ENCODE measurements around the gene MAP1LC3B.

Gene MAP1LC3B

DNA sequence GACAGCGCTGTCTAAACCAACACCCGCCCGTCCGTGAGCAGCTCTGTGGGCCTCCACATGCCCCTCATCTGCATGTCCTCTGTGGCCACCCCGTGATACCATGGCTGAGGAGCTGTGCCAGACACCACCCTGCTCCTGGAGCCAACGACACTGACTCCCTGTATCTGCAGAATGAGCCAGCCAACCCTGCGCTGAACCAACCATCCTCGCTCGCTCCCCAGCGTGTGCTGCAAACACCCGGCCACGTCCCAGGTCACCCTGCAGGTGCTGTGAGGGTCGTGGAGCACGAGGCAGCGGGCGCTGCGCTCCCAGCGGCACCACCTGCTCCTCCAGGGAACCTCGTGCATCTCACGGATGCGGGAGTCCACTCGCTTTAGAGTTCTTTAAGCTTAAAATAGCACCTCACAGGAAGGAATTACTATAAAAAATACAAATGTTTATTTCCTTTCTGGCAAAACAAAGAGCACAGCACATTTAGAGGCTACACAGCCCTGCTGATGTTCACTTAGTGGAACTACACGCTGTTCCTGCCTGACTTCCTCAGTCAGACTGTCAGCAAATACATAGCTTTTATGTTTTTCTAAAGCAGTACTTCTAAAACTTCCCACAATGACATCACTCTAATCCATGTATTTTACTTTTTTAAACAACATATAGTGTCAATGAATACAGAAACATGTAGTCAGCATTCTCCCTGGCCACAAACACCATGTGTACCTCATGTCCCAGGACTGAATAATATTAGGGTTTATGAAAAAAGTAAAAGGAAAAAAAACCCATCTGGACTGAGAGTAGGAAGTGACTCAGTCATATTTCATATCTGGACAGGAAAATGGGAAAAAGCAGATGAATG is 43.5 kb downstream of the MAP1LC3B start:
- no peak for DNase-seq

DNA sequence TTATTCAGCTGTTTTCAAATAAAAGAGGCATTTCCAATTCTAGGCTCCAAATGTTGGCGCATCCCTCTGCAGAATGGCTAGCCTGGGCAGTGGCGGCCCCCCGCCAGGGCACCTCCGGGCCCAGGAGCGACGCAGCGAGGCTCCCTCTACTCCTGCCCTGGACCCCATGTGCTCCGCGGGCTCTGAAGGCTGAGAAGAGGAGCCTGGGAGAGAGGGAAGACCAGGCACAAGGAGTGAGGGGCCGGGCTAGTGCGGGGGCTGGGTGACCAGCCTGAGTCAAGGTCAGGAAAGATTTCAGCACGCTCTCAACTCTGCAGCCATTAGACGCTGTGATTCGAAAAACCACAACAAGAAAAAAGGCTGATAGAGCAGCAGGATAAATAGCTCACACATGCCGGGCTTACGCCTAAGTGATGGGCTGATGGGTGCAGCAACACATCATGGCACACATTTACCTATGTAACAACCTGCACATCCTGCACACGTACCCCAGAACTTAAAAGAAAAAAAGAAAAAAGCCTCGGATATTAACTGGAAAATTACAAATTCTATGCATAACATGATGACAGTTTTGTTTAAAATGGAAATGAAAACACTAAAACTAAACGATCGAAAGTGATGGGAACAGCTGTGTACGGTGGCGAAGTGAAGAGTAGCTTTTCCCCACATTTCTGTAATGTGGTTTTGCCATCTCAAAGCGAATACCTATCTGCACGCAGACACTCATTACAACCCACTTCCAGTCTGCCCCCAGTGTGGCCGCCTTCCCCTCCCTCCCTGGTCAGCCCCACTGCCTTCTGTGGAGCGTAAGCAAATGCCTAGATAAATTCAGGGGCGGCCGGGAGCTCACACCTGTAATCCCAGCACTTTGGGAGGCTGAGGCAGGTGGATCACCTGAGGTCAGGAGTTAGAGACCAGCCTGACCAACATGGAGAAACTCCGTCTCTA is 44.4 kb downstream of the MAP1LC3B start:
- no peak for DNase-seq

DNA sequence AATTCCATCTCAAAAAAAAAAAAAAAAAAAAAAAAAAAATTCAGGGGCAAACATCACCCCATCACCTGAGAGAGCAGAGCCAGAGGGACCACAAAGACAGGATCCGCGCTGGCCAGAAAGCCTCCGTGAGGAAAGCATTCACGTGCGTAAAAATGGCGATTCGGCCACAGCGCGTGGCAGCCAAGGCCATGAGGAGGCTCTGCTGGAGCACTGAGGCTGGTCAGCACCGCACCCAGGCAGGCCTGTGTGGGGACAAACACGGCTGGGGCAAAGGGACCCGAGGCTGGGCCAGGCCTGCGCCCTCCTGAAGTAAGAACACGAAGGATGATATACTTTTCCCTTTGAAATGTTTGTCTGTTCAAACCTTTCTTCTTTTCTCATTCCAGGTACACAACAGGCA is 45.2 kb downstream of the MAP1LC3B start:
- DNase-seq, result no peak

DNA sequence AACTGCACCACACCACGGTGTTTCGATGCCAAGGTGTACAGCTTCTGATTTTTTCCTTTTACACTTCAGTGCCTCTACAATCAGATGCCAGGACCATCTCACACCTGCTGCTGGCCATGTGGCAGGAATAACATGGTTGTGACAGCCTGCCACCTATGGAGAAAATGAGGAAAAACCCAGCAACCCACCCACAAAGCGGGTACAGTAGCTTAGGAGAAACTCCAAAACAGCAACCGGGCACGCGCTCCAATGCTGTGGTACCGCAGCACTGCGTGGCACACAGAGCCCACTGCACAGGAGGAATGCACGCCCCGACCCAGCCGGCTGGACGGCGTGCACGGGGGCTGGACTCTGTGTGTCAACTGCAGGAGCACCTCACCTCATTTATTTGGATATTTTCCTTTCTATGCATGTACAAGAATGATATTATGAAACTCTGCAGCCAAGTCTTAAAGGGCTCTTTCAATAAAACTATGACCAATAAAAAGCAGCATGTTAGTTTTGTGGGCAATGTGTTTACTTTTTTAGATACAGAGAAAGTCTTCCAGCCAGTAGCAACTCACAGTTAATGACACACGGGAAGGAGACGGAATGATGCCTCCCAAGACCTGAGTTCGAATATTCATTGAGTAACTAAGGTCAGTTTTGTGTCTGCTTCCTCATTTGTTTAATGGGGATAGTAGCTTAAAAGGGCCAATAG is 45.9 kb downstream of the MAP1LC3B start:
- no peak for DNase-seq

DNA sequence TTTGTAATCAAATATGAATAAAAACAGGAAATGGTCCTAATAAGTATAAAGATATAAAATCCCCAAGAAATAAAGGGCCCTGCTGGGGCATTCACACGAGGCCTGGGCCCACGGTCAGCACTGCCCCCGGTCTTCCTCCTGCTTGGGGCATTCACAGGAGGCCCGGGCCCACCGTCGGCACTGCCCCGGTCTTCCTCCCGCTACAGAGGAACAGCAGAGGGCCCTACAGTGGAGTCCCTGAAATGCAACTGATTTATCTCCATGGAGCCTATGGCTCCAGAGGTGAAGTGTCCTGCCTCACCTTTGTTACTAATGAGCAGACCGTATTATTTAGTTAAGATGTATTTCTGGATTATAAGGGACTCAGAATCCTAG is 46.5 kb downstream of the MAP1LC3B start:
- DNase-seq, result no peak

DNA sequence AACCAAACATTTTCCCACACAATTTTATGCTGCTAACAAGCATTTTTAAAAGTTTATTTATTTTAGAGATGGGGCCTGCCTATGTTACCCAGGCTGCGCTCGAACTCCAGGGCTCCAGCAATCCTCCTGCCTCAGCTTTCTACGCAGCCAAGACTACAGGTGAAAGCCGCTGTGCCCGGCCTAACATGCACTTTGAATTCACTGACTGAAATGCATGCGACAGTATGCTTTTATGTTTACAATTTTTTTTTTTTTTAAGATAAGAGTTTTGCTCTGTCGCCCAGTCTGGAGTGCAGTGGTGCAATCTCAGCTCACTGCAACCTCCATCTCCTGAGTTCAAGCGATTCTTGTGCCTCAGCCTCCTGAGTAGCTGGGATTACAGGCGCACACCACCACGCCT is 47.8 kb downstream of the MAP1LC3B start:
- no peak for DNase-seq

DNA sequence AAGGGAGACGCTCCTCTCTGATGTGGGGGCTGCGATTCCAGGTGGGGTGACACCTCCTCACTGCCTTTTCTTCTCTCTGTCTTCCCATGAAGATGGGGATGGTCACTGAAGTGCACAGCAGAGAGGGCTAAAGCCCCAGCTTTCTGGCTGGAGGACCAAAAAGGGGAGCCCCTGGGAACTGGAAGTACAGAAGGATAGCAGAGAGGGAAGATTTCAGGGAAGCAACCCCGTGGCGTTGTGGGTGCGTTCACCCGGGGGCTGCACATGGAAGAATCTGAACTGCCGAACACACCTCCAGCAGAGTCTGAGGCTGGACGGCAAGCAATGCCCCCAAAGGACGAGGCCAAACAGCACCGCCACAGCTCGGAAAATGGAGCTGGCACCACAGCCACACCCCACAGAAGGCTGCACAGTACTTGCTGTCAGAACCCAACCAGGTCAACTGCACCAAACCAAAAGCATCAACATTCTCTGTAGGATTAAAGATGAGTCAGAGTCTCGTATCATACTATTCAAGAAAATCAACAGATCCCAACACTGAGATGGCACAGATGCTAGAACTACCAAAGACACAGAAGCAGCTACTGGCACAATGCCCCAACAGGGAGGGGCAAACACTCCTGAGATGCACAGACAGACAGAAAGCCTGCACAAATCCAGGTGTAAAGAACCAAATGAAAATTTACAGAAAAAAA is 49.9 kb downstream of the MAP1LC3B start:
- DNase-seq, result no peak

DNA sequence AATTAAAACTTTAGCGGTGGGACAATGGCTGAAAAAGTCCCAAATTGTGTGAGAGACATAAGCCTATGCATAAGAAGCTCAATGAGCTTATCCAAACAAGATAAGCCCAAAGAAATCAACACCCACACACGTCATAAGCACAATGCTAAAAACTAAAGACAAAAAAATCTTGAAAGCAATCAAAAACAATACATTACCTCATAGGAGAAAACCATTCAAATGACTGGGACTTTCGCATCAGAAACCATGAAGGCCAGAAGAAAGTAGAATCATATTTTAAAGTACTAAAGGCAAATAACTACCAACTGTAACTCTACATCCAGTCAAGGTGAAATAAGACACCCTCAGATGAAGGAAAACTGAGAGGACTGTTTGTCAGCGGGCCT is 50.4 kb downstream of the MAP1LC3B start:
- DNase-seq, result no peak

DNA sequence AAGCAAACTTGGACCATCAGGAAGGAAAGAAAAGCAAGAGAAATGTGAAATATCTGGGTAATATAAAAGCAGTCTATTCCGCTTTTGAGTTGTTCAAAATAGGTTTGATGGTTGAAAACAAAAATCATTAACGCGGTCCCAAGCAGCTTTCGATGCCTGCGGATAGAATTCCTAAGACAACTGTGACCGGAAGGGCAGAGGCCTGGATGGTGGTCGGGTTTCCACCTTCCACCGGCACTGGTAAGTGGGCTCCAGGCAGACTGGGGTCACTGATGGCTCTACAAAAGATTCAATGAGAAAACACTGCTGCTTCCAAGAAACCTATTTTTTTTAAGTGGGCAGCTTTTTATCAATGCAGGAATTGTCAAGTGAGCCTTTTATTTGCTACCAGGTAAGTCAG is 50.9 kb downstream of the MAP1LC3B start:
- DNase-seq, result no peak

DNA sequence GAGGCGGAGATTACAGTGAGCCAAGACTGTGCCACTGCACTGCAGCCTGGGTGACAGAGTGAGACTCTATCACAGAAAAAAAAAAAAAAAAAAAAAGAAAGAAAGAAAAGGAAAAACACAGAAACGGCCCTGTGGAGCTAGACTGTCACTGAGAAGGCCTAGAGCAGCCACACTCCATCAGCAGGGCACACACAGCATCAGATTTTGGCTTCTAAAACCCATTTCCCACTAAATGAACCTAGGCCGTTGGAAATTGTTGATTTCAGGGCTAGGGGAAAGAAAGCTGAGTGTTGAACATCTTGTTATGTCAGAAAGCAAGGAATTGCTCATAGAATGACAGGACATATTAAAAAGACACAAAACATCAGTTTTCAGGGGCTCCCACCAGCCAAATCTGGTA is 51.8 kb downstream of the MAP1LC3B start:
- DNase-seq, result no peak

DNA sequence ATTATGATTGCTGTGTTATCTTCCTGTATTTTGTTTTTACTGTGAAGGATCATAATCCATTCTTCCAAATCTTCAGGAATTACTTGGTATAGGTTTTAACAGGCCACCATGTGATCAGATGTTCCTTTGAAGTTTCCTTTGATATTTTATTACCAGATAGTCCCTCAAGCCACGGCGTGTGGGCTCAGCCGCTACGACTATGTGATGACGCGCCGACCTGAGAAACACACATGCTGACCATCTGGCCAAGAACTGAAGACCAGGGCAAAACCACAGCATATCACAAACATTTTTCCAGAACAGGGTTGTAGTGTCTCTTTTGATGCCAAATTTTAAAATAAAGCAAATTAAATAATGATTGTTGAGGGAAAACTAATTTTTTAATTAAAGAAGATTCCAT is 53.4 kb downstream of the MAP1LC3B start:
- no peak for DNase-seq

DNA sequence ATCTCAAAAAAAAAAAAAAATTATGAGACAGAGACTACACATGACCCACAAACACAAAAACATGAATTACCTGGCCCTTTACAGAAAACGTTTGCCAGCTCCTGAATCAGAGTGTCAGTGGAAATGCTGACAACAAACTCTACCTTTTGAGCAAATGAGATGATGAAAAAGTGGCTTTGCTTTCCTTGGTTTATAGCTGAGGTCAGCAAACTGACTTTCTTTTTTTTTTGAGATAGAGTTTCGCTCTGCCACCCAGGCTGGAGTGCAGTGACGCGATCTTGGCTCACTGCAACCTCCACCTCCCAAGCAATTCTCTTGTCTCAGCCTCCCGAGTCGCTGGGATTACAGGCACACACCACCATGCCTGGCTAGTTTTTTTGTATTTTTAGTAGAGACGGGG is 54.3 kb downstream of the MAP1LC3B start:
- no peak for DNase-seq

DNA sequence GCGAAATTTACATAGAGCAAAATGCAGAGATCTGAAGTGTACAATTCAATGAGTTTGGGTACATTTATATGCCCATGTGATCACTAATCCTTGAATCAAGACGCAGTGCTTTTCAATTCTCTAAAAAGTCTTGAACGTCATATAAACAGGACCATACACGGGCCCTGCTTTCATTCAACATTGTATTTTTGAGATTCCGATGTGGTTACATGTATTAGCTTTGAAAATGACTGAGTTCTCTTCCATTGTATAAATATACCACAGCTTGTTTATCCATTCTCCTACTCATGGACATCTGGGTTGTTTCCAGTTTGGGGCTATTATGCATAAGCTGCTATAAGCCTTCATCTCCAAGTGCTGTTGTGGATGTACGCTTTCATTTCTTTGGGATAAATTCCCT is 55.2 kb downstream of the MAP1LC3B start:
- no peak for DNase-seq

DNA sequence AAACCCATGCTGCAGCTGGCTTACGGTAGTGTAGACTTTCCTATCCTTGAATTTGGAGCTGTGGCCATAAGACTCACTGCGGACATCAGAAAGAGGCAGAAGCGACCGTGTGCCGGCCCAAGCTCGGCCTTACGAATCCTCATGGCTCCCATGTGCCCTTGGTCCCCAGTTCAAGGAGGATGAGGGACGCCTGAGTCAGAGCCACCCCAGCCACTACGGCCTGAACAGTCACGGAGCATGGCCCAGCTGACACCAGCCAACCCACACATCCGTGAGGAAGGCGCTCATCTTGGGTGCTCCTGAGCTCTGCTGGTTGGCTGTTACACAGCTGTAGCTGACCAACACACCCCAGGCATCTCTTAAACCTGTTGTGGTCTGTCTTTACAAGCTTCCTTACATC is 56.7 kb downstream of the MAP1LC3B start:
- no peak for DNase-seq

DNA sequence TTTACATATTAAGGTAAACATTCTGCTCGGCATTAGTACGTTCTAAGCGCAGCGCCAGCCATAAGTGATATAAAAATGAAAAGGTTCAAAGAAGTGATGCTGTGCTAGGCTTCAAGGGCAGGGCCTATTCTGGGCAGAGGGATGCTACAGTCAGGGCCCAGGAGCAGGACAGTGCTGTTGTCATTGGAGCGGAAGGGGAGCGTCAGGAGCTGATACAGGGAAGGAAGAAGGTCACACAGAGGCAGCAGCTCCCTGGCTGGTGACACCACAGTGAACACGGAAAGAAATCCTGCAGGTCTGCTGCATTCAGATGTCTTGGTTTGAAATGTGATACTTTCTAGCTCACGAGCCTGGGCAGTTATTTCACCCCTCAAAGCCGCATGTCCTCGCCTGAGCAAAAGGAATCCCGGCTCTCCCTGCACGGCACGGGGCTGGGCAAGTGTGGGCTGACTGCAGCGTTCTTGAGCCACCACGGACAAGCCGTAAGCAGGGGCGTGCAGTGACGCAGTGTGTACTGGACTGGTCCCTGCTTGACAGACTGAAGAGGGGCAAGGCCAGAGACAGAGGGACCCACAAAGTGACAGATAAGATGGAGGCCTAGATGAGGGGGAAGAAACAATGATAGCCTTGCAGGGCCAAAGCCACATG is 59.6 kb downstream of the MAP1LC3B start:
- no peak for DNase-seq

DNA sequence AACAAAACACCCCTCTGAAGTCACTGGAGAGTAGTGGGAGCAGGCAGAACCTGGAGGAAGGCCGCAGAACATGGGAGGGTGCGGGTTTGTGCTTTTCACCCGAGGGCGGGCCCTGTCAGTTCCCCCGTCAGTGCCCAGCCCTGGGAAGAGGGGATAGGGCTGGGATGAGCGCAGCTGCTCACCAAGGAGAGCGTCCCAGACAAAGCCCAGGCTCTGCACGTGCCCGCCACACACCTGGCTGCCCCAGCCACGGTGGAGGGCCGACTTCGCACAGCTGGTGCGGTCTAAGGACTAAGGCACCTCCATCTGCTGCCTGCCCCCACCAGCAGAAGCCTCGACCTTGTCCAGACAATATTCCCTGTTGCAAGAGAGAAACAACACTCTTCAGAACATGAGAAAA is 61.2 kb downstream of the MAP1LC3B start:
- no peak for DNase-seq
